ENCODE measurements around the gene LBHD2. TPM values are rescaled to one million over a fixed set of nuclear protein-coding genes. Genes with fewer than 3 reads are reported as not detected.

The LBHD2 gene
- total RNA-seq, 1 donor from 2014 or later = not detected

GRCh38 chr14:103121121-103121845 is 37.3 kb downstream of the LBHD2 start:
- no peak for DNase-seq

DNA sequence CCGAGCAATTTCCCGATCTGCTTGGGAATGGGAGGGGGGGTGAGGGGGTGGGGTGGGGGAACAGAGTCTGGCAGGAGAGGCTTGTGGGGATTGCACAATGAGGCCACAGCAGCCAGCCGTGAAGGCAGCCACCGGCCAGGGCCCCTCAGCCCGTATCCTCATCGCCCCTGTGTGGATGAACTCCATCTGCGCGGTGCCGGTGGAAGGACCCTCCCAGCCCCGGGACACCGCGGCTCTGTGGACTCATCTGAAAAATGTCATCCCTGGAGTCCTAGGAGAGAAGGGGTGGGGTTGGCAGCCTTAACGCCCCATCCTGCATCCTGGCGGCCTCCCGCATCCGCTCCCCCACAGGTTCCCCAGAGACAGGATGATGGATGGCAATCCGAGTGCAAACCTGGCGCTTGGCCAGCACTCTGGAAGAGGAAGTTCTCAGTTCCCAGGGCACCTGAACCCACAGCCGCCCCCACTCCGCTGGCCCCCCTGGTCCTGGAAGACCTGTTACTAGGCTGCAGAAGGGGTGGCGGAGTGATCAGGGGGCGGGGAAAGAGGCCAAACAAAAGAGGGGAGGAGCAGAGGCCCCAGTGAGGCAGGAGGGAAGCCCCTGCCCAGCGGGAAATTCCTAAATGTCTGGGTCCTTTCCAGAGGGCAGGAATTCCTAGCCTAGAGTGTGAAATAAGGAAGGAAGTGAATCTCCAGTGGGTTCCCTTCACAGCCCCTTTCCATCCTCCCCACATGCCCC is 38.0 kb downstream of the LBHD2 start:
- DNase-seq = no peak

DNA sequence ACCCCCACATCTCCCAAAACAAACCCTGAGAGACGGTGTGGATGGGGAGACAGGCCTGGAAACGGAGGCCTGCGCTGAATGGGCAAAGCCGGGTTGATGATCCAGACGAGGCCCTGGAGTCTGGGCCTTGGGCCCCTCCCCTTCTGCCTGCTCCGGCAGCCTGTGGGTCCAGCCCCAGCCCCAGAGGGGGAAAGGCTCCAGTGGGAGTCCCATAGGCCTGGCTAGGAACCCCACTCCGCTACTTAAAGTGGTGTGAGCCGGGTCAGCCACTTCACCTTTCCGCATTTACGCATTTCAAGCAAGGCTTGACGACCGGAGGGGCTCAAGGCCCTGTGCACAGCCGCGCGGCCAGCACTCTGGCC is 38.6 kb downstream of the LBHD2 start:
- no peak for DNase-seq

- no peak for DNase-seq
These were observed 39.1 kb downstream of the LBHD2 start, which contains the start of gene TNFAIP2 for GRCh38 chr14:103122947-103123633. Gene TNFAIP2, plus strand, starts transcription at chr14:103123461. Its CDS starts 2,997 bp downstream, at chr14:103126458.

GRCh38 chr14:103123634-103124500 is 39.9 kb downstream of the LBHD2 start:
- DNase-seq = no peak

GRCh38 chr14:103124501-103125001 is 40.5 kb downstream of the LBHD2 start:
- DNase-seq = no peak

DNA sequence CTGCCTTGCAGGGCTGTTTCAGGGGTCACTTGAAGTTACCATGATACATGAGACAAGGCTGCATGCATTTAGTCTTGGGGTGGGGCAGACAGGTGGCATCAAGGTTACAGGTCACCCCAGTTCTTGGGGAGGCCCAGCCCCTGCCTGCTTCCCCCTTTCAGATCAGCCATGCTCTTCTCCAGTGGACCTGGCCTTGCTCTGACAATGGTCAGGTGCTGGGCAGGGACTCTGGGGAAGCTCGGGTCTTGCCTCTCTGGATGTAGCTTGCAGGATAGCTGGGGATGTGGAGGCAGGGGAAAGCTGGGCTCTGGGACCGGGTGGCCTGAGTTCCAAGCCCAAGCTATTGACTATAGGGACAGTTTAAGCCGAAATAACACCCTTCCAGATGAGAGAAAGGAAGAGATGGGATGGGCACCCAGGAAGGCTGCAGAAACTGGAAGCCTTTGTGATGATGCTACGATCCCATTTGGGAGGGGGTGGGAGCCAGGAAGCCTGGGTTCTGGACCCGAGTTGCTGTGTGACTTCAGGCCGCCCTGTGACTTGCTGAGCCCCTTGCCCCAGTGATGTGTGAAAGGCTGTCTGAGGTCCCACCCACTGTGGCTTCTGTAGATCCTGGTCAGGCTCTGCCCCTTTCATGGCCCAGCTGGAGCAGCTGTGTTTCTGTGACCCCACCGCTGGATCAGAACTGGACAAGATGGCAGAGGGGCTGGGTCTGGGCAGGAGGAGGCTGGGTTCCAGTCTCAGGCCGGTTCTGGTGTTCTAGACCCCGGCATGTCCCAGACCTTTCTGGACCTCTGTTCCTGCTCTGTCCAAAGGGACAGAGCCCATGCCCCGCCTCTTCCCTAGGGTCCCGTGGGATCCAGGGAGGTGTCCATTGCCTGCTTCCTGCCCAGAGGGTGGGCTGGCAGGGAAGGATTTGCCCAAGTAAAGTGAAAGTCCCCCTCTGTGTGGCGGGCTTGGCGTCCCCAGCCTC is 41.4 kb downstream of the LBHD2 start:
- DNase-seq = no peak

- DNase-seq = no peak
These were observed 42.3 kb downstream of the LBHD2 start for GRCh38 chr14:103126088-103126872.

- no peak for DNase-seq
These were observed 42.9 kb downstream of the LBHD2 start for GRCh38 chr14:103126873-103127304.

DNA sequence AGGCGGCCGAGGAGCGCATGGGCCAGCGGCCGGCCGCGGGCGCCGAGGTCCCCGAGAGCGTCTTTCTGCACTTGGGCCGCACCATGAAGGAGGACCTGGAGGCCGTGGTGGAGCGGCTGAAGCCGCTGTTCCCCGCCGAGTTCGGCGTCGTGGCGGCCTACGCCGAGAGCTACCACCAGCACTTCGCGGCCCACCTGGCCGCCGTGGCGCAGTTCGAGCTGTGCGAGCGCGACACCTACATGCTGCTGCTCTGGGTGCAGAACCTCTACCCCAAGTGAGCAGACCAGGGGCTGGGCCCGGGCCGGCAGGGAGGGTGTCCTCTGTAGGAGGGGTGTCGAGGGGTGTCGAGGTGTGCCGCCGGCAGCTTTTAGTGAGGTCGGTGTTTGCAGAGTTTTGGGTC is 43.3 kb downstream of the LBHD2 start:
- DNase-seq = no peak

- DNase-seq = no peak
These were observed 44.0 kb downstream of the LBHD2 start for GRCh38 chr14:103127861-103128598.

- no peak for DNase-seq
These were observed 44.8 kb downstream of the LBHD2 start for GRCh38 chr14:103128631-103129300.

DNA sequence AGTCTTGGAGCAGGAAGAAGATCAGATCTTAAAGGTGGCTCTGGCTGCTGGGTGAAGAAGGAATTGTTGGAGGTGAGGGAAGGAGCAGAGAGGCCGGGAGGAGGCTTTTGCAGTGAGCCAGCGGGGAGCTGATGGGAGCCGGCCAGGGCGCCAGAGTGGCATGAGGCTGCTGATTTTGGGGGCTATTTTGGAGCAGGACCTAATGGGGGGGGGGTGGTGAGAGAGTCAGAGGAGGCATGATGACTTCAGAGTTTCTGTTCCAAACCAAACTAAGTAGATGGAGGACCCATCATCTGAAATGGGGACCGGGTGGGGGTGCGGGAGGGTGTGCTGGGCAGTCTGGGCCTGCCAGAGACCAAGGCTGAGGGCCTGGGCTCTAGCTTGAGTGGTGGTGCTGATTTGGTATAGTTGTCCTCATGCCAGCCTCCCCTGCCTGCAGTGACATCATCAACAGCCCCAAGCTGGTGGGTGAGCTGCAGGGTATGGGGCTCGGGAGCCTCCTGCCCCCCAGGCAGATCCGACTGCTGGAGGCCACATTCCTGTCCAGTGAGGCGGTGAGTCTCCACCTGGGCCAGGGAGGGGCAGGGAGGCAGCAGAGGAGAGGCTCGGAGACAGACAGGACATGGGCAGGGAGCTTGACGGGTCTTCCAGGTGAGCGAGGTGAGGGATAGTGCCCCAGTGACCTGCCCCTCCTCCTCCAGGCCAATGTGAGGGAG is 45.4 kb downstream of the LBHD2 start:
- DNase-seq = no peak

- DNase-seq = no peak
These were observed 46.2 kb downstream of the LBHD2 start for GRCh38 chr14:103130017-103130764.

DNA sequence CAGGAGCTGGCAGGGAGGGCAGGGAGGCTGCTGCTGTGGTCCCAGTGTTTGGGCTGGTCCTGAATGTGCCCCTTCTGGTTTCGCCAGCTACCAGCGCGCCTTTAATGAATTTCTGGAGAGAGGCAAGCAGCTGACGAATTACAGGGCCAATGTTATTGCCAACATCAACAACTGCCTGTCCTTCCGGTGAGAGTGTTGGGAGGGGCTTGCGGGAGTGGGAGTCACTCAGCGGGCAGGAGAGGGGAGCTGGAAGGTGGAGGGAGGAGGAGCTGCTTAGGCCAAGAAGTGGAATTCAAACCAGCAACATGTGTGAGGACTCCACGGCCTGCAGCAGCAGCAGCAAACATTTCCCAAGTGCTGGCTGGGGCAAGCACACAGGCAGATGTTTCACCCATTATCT is 47.0 kb downstream of the LBHD2 start:
- no peak for DNase-seq

DNA sequence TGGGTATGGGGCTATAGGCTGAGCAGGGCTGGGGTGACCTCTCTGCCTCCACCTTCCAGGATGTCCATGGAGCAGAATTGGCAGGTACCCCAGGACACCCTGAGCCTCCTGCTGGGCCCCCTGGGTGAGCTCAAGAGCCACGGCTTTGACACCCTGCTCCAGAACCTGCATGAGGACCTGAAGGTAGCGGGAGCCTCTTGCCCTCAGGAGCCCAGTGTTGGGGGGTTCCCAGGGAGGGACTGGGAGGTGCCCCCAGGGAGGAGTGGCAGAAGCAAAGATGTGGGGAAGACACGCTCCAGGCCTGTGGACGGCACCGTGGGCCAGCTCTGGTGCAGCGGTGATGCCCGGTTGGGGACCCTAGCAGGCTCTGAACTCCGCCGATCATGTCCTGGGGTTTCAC is 47.6 kb downstream of the LBHD2 start:
- no peak for DNase-seq

Measured in occipital lobe (tissue), 2 donors.